GM19328 (cell line): ENCODE measurements around the gene EPHA7.

Experiments
- ATAC-seq: cut with Tn5 transposase; IDR thresholded peaks from one replicate; pipeline ENCODE4 v1.9.1; 2021; ENCODE audit warnings: mild to moderate bottlenecking, moderate library complexity; ENCODE audit not compliant: unreplicated experiment

Gene EPHA7

DNA sequence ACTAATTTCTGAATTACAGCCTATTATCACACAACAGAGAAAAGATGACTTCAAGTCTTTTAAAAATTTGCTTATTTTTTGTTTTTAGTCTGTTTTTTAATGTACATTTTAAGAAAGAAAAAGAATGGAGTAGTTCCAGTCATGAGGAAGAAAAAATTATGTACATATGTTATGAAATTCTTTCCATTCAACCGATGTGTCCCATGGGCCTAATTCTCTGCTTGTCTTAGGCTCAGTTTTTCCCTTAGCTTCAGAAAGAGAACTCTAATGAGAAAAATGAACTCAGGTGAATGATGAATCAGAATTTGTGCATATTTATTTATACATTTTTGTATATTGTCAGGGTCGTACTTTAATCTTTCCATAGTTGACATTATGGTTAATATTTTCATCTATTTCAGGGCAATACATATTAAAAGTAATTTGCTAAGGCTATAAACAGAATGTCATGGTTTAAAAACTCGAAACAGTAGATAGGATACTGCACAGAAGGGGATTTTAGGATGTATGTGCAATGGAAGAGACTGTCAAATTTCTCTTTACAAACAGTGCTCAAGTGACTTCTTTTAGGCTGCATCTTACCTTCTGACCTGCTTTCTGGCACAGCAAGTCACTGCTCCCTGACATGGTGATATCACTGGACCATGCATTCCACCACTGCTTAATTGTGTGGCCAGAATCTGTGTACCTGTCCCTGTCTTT lies 153.1 kb downstream of the EPHA7 start:
- ATAC-seq = no peak

DNA sequence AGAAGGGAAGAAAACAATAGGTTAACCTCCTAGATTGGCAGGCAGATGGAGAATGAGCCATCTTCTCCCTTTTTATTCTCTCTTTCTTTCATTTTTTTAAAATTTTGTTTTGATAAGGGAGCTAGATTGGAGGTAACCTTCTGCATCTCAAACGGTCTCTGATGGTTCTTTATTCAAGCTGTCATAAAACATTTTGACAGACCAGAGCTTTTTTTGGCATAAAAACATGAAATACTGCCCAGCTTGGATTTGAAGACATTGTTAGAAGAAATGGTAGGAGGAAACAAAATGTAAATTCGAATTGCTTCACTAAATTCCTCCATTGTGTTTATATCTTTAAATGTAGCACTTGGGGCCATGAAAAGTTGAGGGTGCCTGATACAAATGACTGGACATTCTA lies 158.5 kb downstream of the EPHA7 start:
- ATAC-seq = no peak

DNA sequence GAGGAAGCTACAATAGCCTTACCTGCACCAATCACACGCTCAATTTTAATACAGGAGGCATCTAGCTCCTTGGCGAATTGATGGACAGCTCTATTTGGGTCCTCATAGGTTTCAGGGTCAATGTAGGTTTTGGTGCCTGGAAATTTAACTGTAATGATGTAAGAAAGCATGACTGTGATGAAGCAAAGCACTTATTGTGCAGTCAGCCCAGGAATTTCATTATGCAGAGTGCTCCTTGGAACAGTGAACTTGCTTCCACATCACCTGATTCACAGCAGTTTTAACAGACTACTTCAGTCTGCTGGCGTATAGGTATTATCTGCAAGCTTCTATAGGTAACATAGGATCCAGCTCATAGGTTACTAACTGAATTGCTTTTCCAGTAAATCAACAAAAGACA lies 160.0 kb downstream of the EPHA7 start:
- no peak for ATAC-seq

DNA sequence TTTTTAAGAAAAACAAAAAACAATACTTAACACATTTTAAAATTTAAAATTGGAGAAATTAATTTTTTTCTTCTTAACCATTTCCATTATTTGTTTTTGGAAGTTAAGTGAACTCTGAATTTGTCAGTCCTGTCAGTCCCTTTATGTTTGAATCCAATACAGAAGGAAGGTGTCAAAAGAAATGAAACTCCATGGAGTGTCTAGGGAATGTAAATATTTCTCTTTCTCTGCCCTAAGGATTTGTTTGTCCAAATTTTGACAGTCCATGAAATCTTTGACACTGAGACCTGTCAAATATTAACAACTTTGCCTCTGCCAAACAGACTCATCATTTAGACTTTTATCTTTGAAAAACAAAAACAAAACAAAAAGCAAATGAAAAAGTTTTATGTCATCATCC lies 166.4 kb downstream of the EPHA7 start:
- ATAC-seq = no peak

DNA sequence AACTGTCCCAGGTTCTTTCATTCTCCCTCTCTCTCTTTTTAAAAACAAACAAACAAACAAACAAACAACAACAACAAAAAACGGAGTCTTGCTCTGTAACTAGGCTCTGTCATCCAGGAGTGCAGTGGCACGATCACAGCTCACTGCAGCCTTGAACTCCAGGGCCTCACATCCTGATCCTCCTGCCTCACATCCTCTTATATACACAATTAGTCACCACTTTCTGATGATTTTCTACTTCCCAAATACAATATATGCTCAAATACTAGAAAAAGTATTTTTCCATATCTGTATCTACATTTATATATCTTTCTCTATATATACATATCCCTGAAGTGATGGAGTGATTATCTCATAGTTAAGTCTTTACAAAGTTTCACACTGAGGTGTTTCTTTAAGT lies 170.7 kb downstream of the EPHA7 start:
- no peak for ATAC-seq

DNA sequence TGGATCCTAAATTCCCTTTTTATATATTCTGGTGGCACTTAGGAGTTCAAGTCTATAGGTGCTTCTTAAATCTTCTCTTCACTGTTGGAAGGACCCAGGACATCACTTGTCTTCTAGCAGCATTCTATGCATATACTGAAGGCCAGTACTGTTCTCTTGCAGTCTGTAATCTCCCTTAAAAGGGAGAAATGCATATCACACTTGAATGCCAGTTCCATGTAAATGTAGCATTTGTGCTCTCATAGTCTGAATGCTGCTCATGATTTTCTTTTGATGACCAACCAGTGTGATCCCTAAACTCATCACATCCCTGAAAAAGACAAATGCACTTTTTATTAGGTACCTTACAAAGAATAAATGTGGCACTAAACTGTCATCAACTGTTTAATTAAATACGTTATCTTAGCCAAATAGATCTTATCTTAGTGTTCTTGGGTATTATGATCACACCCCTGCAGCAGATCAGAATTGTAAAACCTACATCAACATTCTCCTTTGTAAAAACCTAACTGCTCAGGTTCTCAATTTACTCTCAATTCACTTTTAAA lies 176.1 kb downstream of the EPHA7 start:
- no peak for ATAC-seq

DNA sequence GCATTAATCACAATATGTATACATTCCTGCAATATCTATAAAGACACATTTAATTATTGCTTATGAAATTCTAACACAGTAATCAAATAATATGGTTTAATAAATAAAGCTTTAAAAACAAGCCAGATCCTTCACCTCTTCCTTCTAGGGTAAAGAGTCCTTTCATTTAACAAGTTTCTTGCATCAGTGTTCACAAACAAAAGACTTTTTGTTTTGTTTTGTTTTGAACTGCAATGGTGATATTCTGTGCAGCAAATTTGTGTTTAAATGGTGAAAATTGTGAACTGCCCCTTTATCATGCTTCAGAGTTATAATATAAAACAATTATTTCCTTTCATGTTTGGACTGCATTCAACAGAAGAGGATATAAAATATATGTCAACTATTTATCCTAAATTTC lies 177.3 kb downstream of the EPHA7 start:
- no peak for ATAC-seq

DNA sequence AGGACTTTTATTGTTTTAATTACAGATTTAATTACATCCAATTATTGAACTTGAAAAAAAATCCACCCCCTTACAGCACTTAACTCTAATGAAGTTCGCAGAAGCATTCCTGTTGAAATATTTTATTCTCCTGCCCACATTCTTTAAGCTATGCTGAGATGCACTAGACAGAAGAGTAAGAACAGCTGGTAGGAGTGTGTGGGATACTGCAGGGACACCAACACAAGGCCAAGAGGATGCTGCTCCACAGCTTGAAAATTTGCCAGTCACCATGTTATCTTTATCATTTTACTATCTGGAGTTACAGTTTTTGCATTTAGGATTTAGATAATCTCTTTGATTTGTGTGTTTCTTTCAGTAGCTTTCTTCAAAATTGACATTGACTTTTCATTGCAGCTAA lies 180.7 kb downstream of the EPHA7 start:
- ATAC-seq = no peak

DNA sequence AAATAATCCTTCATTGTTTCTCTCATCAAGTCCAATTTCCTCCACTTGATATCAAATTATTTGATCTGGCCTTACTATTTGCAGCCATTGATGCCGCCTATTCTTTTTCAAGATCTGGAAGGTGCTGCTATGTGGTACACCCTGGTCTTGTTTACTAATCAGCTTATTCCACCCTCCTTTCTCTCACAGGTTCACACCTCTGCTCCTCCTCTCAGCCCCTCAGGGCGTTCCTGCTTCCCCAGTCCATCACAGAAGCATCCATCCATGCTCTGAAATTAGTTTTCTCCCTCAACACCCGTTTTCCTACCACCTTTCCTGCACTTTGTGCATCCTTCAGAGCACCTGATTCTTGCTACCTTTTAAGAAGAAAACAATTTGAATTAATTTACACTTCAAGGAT lies 183.6 kb downstream of the EPHA7 start:
- ATAC-seq = no peak

DNA sequence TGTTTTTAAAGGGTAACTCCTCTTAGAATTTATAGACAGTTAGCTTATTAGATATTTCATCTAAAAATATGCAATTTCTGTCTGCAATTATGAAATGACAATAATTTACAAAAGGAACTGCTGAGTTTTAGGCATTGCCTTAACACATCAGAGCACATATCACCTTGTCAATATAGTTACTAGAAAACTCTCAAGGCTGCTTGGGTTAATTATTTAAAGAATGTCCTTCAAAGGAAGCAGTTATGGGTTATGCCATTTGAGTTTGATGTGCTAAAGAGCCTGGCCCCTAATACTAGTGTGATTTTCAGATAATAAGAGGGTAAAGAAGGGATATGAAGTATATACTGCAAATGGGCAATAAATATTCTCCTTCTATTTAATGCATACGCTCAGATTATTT lies 192.5 kb downstream of the EPHA7 start:
- no peak for ATAC-seq

DNA sequence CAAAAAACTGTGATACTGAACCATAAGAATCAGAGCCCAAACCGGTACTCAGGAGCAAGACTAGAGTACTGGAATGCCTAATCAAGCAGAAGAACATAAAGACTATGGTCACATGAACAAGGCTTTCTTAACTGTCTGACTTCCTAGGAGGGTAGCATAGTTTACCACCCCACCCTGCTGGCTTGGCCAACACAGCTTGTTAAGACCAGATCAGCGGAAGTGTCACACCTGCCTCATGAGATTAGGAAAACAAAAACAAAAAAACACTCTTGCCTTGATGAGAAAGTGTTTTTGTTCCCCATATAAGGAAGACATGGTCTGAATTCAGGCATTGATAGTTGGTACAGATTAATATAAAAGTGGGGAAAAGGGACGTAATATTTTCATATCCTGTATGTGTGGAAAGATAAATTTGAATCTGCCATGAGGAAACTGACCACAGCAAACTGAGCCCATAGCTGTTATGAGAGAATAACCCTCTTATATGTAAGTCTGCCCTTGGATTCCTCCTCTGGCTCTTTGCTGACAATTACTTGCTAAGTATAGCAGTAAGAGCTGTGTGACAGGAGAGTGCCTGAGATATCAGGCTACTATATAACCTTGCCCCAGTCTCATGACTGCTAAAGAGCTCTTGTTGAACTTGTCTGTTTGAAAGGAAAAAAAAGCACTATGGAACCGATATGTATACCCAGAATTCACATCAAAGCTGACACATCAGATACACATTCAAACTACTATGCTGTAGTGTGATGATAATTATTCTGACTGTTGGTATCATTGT lies 197.1 kb downstream of the EPHA7 start:
- no peak for ATAC-seq

DNA sequence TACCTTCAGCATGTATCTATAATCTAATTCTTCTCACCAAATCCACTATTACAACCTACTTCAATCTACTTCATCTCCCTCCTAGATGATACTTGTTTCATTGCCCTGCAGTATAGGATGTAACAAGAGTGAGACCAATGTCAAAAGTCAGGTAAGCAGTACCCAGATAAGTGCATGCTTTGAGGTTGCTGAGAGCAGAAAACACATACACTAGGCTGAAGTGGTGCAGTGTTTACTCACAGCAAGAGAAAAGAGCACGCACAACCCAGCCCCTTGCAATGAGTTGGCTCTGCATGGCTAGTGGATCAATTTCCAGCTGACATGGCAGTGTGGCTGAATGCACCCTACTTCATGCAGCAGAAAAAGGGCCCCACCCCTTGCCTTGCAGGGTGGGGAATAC lies 199.9 kb downstream of the EPHA7 start:
- ATAC-seq = no peak

DNA sequence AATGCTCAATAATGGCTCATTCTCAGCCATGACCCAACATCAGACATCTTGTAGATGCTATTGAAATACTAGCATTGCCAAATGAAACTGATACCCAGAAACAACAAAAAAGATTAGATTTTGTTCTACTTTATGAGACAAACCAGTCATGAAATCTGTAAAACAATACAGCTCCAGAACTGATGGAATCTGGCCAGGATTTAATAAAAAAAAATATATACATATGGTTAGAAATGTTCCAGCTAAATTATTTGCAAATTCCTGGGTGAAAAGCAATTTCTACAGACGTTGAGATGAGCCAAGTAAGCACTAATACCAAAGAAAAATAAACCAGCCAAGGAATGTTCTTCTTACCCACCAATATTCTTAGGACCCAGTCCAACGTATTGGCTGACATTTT lies 201.3 kb downstream of the EPHA7 start:
- ATAC-seq = no peak

DNA sequence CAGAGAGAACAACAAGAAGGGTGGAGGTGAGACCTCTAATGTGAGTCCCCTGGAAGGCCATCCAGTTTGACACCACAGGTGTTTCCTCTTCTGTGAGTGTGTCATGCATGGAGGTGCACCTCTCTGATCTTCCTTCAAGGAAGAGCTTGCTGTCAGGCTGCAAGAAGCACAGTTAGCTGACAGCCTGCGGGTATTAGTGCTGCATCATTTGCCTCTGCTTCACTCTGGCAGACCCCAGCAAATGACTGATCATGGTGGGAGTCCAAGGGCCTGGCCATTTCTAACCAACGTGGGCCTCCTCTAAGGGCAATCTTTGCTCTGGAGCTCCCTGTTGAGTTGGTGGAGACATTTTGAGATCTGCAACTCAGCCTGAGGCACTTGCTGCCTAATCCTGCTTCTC lies 206.3 kb downstream of the EPHA7 start:
- no peak for ATAC-seq

DNA sequence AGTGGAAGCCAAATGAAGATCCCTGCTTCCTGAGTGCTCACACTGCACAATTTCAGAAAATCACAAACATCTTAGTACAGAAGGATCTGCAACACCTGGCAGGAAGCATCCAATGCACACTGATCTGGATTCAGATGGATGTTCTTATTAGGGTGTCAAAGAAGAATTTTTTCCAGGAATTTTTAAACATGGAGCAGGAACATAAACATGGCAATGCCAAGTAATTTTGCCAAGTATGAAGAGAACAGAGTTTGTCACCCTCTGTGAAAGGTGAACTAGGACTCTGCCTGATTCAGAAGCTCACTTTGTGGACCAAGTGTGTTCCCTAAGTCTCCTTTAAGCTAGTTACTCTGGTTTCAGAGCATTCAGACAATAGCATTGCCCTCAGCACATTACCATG lies 208.5 kb downstream of the EPHA7 start:
- no peak for ATAC-seq

DNA sequence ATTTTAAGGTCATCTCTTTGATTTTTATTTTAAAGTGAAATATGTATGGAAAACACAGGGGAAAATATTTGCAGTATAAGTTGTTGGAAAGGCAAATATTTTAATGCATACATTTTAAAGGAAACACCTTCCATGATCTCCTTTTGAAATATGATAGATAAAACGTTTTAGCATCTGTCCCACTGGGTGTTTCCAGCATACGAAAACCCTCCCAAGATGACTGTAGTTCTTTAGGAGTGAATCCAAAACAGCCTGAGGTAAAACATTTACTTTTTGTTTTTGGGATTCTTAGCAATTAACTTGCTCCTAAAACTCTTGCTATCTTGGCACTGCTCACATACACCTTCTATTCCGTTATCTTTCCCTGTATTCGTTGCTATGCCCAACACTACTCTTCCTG lies 210.0 kb downstream of the EPHA7 start:
- no peak for ATAC-seq

DNA sequence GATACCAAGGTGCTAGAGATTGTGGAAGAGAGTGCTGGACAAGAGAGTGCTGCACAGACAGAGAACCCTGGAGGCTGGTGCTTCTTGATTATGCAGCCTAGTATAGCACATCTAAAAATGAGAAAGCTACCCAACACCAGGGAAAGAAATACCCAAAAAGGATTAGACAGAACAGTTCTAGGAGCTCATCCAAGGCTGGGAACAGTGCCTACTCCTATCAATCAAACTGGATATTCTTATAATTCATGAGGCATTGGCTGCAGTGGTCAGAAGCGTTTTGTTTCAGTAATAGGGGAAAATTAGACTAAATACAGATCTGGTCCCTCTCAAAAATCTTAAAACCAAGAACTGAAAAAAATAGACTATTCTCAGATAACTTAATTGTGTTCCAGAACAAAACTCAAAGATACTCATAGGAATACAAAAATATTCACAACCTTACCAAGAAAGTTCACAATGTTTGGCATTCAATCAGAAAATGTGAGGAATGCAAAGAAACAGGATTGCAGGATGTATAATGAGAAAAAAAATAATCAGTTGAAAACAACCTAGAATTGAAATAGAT lies 222.9 kb downstream of the EPHA7 start:
- no peak for ATAC-seq

DNA sequence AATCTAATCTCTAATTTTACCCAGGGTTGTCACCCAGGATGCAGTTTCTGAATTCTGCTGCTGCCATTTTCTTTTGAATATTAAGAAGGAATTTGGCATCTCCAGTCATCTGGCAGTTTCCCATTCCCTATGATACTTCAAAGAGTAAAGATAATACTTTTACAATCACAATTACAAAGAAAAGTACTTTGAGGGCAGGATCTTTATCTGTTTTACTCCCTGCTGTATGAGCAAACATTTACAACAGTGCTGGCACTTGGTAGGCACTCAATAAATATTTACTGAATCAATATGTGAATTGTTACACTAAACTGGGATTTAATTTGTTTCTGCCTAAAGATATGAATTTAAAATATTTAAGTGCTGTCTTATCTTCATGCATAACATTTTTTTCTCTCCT lies 224.9 kb downstream of the EPHA7 start:
- no peak for ATAC-seq

DNA sequence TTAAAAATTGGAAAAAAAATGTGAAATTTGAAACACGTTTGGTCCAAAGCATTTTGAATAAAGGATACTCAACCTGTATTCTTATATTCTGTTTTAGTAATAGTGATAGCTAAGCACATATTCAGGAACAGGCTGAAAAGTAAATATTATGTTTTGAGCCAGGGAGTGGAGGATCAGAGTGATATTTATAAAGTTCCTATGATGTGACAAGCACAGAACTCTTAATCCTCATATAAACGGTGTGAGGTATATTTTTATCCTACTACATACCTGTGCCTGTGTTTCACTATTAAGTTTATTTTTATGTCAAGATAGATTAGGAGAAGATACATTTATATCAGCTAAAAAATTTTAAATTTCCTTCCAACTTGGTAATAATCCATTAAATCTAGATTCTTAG lies 225.5 kb downstream of the EPHA7 start:
- no peak for ATAC-seq
